Left ventricle myocardium superior (tissue), 1 donor: ENCODE data around the gene TFRC. TPM values are rescaled to one million over a fixed set of nuclear protein-coding genes. Genes with fewer than 3 reads are reported as not detected.
"Not testable (repeated sequence)": the region's sequence is repeated elsewhere in the genome, so short reads cannot be mapped to it uniquely, and the experiment has no call there.

Source experiments
- ATAC-seq: fragments of 200-7000 bp; cut with Tn5 transposase; one replicate; pipeline ENCODE4 v1.9.1; 2020; ENCODE audit warnings: mild to moderate bottlenecking, moderate library complexity
- DNase-seq: peaks from one replicate; pipeline ENCODE4 v3.0.0-alpha.2; 2020
- intact Hi-C: fragments of 100-400 bp; cut with micrococcal nuclease; formaldehyde crosslinking; loops from one replicate; pipeline ENCODE4 v1.11.0; 2022
- total RNA-seq: library from RNA; stranded (reverse); fragmentation: NEBNext Ultra II Directional; extraction: Animal tissue kit (Norgen Biotek cat#: 25700); gene quantifications from one replicate; pipeline ENCODE4 v1.2.1, GENCODE V29; 2021
- donor health status: DM: no; HTN: yes; CAD: no; lungs with severe emphysema.

The TFRC gene
- total RNA-seq, 1 donor from 2014 or later = 61.2 TPM

DNA sequence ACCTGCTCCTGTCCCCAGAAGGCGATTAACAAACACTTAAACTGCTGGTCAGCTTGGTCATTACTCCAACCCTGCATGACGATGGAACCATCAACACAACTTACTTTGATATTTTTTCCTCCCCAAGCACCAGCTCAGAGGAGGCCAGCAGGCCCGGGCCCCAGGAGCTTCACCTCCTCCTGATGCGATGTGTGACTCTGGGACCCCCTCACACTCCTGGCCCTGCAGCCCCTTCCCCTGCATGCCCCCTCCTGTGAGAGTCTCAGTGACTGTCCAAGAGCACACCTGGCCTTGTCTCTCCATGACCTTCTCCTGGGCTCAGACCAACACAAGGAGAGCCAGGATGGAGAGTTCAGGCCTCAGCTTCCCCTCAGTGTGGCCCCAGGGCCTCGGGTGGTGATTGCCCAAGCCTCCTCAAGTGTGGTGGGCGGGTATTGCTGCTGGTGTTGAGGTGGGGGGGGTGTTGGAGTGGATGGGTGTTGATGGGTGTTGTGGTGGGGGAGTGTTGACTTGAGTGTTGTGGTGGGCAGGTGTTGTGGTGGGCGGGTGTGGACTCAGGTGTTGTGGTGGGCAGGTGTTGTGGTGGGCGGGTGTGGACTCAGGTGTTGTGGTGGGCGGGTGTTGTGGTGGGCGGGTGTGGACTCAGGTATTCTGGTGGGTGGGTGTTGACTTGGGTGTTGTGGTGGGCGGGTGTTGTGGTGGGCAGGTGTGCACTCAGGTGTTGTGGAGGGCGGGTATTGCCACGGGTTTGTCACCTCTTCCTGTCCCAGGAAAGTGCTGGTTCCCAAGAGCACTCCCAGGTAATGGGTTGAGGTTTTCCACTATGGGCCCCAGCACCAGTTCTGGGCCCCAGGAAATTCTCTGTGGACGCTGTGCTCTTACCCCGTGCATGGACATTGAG lies 68.1 kb downstream of the TFRC start:
- ATAC-seq (no peak), DNase-seq (no peak)
- intact Hi-C loops = no loop called here

DNA sequence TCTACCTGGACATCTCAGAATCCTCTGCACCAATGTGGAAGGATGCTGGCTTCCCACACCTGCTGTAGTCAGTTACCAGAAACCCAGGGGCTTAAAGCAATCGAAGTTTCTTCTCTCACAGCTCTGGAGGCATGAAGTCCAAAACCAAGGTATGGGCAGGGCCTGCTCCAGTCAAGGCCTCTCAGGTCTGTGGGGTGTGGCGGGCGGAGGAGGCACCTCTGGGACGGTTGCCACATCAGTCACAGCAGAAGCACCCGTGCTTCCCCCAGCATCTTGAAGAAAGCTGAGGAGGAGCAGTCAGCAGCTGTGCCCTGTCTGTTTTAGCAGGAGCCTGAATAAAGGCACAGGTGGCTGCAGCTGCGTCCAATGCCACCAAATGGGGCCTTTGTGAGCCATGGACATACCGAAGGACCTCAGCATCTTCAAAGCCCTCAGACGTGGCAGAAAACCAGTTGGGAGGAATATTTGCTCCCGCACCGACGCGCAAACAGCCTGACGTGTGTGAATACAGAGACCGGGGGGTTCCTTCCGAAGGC lies 68.9 kb downstream of the TFRC start:
- no peak for DNase-seq
- intact Hi-C loops = no loop called here
- ATAC-seq = no peak

DNA sequence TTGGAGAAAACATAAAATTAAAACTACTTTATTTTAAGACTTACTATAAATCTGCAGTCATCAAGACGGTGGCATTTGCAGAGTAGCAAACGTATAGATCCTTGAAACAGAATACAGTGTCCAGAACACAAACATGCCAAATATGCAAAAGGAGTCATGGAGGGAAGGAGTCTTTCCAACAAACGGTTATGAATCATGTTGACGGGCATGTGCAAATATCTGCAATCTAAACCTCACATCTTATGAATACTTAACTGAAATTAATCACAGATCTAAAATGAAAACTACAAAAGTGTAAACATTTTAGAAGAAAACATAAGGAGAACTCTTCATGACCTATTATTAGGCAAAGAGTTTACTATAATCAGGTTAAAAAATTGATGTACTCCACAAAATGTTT lies 69.4 kb downstream of the TFRC start:
- intact Hi-C loops = no loop called here
- ATAC-seq (no peak), DNase-seq (no peak)

DNA sequence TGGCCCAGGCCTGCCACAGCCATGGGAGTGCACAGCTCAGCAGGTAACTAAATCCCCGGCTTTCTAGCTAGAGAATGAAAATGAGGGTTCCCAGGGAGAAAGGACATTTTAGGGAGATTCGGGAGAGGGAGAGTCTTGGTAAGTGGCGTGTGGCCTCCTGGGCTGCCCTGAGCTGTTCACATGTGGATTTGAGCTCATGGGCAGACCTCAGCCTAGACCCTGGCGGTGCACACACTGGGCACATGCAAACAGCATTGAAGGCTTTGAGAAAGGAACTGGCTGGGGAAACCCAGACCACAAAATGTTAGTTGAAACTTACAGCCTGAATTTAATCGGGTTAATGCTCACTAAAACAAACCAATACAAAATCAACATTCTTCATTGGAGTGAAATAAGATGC lies 72.4 kb downstream of the TFRC start:
- DNase-seq (no peak), ATAC-seq (no peak)
- intact Hi-C loops = no loop called here

DNA sequence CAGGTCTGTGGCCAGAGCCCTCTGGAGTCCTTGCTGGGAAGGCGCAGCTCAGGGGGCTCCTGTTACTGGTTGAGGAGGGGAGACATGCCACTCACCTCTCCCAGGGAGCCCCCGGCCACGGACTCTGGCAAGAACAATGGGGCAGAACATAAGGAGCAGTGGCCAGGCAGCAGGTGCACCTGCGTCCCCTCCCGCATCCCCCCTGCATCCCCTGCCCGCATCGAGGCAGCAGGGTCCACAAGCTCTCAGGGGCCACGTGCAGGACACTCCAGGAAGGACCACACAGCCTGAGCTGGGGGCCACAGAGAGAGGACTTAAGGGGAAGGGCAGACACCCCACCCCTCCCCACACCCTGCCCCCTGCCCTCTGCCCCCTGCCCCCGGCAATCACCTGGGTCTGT lies 73.0 kb downstream of the TFRC start:
- intact Hi-C loops = no loop called here
- DNase-seq (no peak), ATAC-seq (no peak)

DNA sequence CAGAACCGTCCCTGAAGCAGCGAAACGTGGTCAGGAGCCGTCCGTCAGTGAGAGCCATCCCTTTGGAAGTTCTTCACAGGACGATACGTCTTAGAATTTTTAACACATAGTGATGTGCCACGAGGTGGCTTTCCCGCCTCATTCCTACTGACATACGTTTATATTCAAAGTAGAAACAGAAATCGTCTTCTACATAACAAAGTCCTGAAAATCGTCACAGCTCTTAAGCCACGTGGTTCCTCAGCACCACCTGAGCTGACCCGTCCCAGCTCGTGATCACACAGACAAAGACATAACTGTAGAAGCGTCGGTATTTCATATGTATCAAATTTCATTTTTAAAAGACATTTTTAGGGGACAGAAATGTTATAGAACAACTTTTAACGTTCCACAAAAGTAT lies 73.5 kb downstream of the TFRC start:
- DNase-seq = no peak
- ATAC-seq = no peak
- intact Hi-C loops = no loop called here

DNA sequence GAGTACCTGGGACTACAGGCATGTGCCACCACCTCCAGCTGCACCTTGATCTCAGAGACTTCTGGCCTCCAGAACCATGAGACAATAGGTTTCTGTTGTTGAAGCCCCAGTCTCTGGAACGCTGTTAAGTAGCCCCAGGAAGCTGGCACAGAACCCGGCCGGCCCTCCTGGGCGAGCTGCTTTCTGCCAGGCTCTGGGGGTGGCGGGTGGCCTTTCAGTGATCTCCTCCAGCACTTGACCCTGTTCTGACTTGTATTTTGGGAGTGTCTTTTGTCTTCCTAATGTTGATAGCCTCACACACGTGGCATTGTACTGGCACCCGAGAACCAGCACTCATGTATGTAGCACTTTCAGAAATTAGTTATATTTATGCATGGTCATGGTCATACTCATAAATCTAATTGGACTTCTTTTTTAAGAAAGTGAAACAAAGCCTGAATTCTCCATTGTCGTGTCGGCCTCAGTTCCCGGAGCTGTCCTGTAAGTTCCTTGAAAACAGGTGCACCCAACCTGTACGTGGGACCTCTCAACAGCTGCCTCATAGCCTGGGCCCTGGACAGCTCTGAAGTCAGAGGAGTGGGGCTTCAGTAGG lies 74.0 kb downstream of the TFRC start:
- ATAC-seq (no peak), DNase-seq (no peak)
- intact Hi-C loops = no loop called here

DNA sequence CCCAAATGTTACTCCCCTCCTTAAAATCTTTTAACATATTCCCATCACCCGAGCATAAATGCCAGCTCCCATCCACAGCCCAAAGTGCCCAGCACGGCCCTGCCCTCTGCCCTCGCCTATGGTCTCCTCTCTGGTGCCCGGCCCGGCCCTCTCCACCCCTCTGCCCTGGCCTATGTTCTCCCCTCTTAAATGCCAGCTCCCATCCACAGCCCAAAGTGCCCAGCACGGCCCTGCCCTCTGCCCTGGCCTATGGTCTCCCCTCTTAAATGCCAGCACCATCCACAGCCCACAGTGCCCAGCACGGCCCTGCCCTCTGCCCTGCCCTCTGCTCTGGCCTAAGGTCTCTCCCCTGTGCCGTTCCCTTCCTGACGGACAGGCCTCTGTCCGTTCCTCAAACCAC lies 76.6 kb downstream of the TFRC start:
- intact Hi-C loops, ATAC-seq, DNase-seq: not testable (repeated sequence)

DNA sequence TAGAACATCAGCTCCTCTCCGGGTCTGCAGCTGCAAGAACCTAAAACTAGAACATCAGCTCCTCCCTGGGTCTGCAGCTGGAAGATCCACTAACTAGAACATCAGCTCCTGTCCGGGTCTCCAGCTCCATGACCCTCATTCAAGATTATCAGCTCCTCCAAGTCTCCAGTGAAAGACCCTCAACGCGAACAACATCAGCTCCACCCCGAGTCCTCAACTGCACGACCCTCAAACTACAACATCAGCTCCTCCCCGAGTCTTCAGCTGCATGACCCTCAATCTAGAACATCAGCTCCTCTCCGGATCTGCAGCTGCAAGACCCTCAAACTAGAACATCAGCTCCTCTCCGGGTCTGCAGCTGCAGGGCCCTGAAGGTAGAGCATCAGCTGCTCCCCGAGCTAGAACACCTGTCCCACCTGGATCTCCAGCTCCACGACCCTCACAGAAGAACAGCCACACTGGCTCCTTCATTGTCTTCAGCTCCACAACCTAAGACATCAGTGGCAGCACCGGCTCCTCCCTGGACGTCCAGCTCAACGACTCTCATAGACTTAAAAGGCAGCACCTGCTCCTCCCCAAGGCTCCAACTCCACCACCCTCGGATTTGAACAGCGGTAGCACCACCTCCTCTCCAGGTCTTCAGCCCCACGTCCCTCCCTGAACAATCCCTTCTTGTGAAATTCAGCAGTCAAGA lies 77.4 kb downstream of the TFRC start:
- DNase-seq, ATAC-seq, intact Hi-C loops: not testable (repeated sequence)

DNA sequence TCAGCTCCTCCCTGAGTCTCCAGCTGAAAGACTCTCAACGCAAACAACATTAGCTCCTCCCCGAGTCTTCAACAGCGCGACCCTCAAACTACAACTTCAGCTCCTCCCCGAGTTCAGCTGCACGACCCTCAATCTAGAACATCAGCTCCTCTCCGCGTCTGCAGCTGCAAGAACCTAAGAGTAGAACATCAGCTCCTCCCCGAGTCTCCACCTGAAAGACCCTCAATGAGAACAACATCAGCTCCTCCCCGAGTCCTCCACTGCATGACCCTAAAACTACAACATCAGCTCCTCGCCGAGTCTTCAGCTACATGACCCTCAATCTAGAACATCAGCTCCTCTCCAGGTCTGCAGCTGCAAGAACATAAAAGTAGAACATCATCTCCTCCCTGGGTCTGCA lies 78.3 kb downstream of the TFRC start:
- intact Hi-C loops = no loop called here
- ATAC-seq = no peak
- DNase-seq = no peak

DNA sequence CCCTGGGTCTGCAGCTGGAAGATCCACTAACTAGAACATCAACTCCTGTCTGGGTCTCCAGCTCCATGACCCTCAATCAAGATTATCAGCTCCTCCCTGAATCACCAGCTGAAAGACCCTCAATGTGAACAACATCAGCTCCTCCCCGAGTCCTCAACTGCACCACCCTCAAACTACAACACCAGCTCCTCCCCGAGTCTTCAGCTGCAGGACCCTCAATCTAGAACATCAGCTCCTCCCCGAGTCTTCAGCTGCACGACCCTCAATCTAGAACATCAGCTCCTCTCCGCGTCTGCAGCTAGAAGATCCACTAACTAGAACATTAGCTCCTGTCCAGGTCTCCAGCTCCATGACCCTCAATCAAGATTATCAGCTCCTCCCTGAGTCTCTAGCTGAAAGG lies 79.2 kb downstream of the TFRC start:
- ATAC-seq, DNase-seq, intact Hi-C loops: not testable (repeated sequence)

DNA sequence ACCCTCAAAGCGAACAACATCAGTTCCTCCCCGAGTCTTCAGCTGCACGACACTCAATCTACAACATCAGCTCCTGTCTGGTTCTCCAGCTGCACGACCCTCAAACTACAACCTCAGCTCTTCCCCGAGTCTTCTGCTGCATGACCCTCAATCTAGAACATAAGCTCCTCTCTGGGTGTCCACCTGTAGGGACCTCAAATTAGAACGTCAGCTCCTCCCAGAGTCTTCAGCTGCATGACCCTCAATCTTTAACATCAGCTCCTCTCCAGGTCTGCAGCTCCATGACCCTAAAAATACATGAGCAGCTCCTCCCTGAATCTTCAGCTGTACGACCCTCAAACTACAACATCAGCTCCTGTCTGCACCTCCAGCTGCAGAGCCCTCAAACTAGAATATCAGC lies 80.7 kb downstream of the TFRC start:
- intact Hi-C loops, ATAC-seq, DNase-seq: not testable (repeated sequence)

DNA sequence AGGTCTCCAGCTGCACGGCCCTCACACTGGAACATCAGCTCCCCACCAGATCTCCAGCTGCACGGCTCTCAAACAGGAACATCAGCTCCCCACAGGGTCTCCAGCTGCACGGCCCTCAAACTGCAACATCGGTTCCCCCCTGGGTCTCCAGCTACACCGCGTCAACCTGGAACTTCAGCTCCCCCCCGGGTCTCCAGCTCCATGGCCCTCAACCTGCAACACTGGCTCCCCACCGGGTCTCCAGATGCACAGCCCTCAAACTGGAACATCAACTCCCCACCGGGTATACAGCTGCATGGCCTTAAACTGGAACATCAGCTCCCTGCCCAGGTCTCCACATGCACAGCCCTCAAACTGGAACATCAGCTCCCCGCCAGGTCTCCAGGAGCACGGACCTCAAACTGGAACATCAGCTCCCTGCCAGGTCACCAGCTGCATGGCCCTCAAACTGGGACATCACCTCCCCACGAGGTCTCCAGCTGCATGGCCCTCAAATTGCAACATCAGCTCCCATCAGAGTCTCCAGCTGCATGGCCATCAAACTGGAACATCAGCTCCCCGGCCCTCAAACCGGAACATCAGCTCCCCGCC lies 81.4 kb downstream of the TFRC start:
- intact Hi-C loops, ATAC-seq: not testable (repeated sequence)
- DNase-seq = peak; percentile 51

DNA sequence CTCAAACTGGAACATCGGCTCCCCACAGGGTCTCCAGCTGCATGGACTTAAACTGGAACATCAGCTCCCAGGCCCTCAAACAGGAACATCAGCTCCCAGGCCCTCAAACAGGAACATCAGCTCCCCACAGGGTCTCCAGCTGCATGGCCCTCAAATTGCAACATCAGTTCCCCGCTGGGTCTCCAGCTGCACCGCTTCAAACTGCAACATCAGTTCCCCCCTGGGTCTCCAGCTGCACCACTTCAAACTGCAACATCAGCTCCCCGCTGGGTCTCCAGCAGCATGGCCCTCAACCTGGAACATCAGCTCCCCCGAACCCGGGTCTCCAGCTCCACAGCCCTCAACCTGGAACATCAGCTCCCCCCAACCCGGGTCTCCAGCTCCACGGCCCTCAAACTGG lies 82.0 kb downstream of the TFRC start:
- DNase-seq = no peak
- intact Hi-C loops = no loop called here
- ATAC-seq = no peak

Other genes with a start within 250 kb of the TFRC start
- gene TNK2, start 173.5 kb downstream of the TFRC start, total RNA-seq = 28.9 TPM
- gene ZDHHC19, start 129.3 kb upstream of the TFRC start, total RNA-seq = not detected
- gene SLC51A, start 134.4 kb upstream of the TFRC start, total RNA-seq = not detected
- 99.0 TPM for gene PCYT1A, start 205.6 kb upstream of the TFRC start, total RNA-seq
- 1.9 TPM for gene DYNLT2B, start 236.2 kb upstream of the TFRC start, total RNA-seq